COLO829 (cell line): Measurements from ENCODE around the gene CNTLN.
"Not testable (repeated sequence)": the region's sequence is repeated elsewhere in the genome, so short reads cannot be mapped to it uniquely, and the experiment has no call there.

Experiments used
- DNase-seq: peaks from one replicate; pipeline ENCODE4 v3.0.0; 2012; ENCODE audit warnings: low spot score

The CNTLN gene

DNA sequence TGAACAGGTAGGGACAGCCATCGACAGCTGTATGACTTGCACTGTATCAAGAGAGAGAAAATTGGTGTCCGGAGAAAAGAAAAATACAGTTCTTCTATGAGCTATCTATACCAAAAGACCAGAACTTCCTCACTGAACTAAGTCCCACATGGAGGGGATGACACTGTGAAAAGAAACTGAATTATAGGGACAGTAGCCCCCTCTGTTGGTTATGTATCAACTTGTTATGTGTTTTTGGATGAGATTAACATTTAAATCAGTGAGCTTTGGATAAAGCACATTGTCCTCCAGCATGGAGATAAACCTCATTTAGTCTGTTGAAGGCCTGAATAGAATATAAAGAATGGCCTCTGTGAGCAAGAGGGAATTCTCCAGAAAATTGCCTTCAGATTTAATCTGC is 267.5 kb downstream of the CNTLN start:
- DNase-seq = no peak

- DNase-seq = no peak
Observed at GRCh38 chr9:17403539-17403938, 268.7 kb downstream of the CNTLN start.

- no peak for DNase-seq
Observed at GRCh38 chr9:17414986-17415385, 280.1 kb downstream of the CNTLN start.

DNA sequence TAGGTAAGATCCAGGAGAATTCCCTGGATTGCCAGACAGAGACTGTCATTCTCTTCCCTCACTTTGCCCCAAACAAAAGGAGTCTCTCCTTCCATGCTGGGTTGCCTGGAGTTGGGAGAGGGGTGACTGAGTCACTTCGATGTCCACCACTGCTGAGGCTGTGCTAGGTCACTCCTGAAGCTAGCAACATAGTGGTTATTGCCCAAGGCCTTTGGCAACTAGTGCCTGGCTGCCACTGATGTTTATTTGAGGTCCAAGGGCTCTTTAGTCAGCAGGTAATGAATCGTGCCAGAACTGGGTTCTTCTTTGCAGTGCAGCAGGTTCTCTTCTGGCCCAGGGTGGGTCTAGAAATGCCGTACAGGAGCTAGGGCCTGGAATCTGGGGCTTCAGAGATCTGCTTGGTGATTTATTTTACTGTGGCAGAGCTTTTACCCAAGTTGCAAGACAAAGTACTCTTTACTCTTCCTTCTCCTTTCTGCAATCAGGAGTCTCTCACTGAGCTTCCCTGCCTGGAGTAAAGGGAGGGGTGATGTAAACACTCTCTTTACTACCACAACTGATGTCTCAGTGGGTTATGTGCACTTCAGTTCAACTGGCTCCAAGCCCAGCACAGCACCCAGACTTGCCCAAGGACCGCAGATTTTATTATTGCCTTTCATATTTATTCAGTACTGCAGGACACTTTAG is 288.3 kb downstream of the CNTLN start:
- DNase-seq = no peak

GRCh38 chr9:17423681-17424011 is 288.8 kb downstream of the CNTLN start:
- DNase-seq = no peak

DNA sequence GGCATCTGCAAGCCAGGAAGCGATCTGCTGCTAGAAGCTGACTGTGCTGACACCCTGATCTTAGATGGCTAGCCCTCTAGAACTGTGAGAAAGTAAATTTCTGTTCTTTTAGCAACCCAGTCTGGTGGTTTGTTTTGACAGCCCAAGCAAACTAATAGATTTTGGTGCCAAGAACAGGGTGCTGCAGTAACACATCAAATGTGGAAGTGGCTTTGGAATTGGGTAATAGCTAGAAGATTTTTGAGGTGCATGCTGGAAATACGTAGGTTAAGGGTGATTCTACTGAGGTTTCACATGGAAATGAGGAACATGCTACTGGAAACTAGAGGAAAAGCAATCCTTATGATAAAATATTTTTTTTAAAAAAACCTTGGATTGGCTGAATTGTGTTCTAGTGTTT is 290.5 kb downstream of the CNTLN start:
- no peak for DNase-seq

- DNase-seq = no peak
Observed at GRCh38 chr9:17433526-17433925, 298.7 kb downstream of the CNTLN start.

DNA sequence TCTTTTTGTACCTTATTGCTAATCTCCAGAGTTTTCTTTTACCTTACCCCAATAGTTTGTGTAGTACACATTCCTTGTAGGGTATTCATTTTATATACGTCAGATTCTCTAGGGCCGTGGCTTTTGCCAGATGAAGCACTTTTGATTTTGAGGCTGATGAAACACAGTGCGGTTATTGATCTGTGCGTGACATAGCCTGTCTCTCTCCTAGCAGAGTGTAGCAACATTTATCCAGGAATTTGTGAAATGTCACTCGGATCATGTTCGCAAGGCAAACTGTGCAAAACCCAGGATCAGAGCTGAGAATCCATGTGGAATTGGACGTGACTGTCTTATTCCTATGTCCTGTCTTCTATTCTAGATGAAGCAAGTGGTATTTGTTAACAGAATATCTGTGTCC is 302.0 kb downstream of the CNTLN start:
- no peak for DNase-seq

GRCh38 chr9:17437813-17438212 is 303.0 kb downstream of the CNTLN start:
- DNase-seq = no peak

GRCh38 chr9:17445126-17445525 is 310.3 kb downstream of the CNTLN start:
- not testable (repeated sequence) for DNase-seq

DNA sequence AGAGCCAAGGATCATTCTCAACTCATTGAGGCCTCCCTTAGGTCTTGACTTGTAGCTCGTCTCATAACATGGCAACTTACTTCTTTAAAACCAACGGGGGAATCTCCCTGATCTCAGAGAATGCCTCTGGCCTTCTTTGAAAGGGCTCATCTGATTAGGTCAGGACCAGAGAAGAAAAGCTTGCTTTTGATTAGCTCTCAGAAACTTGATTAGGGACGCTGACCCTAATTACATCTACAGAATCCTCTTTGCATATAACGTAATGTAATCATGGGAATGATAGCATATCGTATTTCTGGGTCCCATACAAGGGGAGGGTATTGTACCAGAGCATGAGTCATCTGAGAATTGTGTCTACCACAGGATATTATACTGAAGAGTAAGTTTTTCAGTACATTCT is 318.9 kb downstream of the CNTLN start:
- peak; percentile 32 for DNase-seq

GRCh38 chr9:17462869-17463464 is 328.1 kb downstream of the CNTLN start:
- peak; percentile 12 for DNase-seq

- no peak for DNase-seq
Observed at GRCh38 chr9:17470036-17470813, 335.4 kb downstream of the CNTLN start.

DNA sequence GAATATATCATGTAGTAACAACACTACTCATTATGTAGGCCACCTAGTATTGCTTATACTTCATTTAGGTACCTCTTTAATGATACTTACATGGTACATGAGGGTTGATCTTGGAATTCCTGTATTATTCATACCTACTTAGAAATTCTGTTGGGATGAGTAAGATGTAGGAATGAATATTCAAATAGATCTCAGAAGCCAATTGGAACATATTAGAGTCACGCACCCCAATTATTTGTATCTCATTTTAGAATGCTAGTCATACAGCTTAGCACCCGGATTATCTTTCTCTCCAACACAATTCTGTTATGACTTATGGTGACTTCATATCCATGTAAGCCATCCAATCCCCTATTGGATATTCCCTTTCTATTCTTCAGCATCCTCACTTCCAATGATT is 337.3 kb downstream of the CNTLN start:
- no peak for DNase-seq

GRCh38 chr9:17476401-17476800 is 341.6 kb downstream of the CNTLN start:
- no peak for DNase-seq

- DNase-seq = no peak
Observed at GRCh38 chr9:17477816-17478215, 343.0 kb downstream of the CNTLN start.

DNA sequence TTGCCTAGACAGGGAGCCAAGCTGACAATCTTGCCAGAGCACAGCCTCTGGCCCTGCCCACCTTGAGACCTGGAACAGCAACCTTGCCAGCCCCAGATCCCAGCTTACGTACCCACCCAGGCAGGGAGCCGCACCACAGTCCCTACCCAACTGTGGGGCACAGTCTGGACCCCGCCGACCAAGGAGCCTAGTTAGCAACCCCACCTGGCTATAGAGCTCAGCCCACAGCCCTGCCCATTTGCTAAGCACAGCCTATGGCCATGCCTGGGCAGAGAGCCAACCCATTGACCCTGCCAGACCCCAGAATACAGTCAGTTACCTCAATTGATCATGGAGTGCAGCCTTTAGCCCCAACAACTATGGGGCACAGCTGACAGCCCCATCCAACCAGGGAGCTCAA is 346.1 kb downstream of the CNTLN start:
- DNase-seq = no peak

DNA sequence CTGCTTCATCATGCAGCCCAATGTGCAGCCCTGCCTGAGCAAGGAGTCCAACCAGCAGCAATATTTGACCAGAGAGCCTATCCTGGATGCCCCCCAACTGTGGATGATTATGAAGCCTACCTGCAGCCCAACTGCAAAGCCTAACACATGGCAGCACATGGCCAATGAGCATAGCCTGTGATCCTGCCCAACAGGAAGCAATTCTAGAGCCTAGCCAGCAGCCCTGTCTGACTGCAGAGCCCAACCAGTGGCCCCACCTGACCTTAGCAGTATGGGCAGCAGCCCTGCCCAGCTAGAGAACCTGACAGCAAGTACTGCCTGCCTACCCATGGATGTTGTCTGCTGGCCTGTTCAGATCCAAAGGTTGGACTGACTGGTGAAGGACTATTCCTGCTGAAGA is 346.7 kb downstream of the CNTLN start:
- no peak for DNase-seq

- DNase-seq = no peak
Observed at GRCh38 chr9:17484906-17485305, 350.1 kb downstream of the CNTLN start.

- DNase-seq = no peak
Observed at GRCh38 chr9:17486396-17486795, 351.6 kb downstream of the CNTLN start.

- DNase-seq = no peak
Observed at GRCh38 chr9:17487467-17487866, 352.6 kb downstream of the CNTLN start.

- no peak for DNase-seq
Observed at GRCh38 chr9:17488662-17489061, 353.8 kb downstream of the CNTLN start.

- no peak for DNase-seq
Observed at GRCh38 chr9:17490110-17490509, 355.3 kb downstream of the CNTLN start.

GRCh38 chr9:17491780-17492179 is 356.9 kb downstream of the CNTLN start:
- no peak for DNase-seq
